Sigmoid colon (tissue), 7 donors: ENCODE measurements around the gene PRXL2A. TPM values are rescaled to one million over a fixed set of nuclear protein-coding genes. Genes with fewer than 3 reads are reported as not detected.

ENCODE experiments used
- DNase-seq: peaks from one replicate; pipeline ENCODE4 v3.0.0-alpha.2; 2019
- H3K27ac ChIP-seq, 4 donors: fragments of 200-600 bp; sonication (generic); one replicate each; pipeline ENCODE4 v1.5.1; 2016 to 2019; ENCODE audit warnings: mild to moderate bottlenecking in 1 of 4
- H3K27me3 ChIP-seq, 3 donors: fragments of 200-600 bp; sonication (generic); one replicate each; pipeline ENCODE4 v1.5.1; 2019; ENCODE audit warnings: mild to moderate bottlenecking in 1 of 3
- H3K36me3 ChIP-seq, 4 donors: fragments of 200-600 bp; sonication (generic); one replicate each; pipeline ENCODE4 v1.5.1; 2016 to 2019
- H3K4me1 ChIP-seq, 4 donors: fragments of 200-600 bp; sonication (generic); one replicate each; pipeline ENCODE4 v1.5.1; 2017 to 2019
- H3K4me3 ChIP-seq, 4 donors: fragments of 200-600 bp; sonication (generic); one replicate each; pipeline ENCODE4 v1.5.1; 2017 to 2019; ENCODE audit warnings: mild to moderate bottlenecking in 2 of 4, moderate library complexity in 1 of 4
- H3K9me3 ChIP-seq, 4 donors: fragments of 200-600 bp in 3 of 4; sonication (generic) in 3 of 4; one replicate each; pipeline versions ENCODE4 v1.5.1 to v1.6.1; 2013 to 2019
- EP300 ChIP-seq, 4 donors: sonication (generic); formaldehyde crosslinking; IDR thresholded peaks; one replicate each; pipeline ENCODE4 v1.6.1; 2017; ENCODE audit warnings: antibody characterized with exemption in 4 of 4
- POLR2A ChIP-seq, 2 donors: fragments of 450-650 bp; IDR thresholded peaks; one replicate each; pipeline ENCODE4 v1.6.1; 2016; ENCODE audit warnings: antibody characterized with exemption in 2 of 2, mild to moderate bottlenecking in 2 of 2, moderate library complexity in 2 of 2
- POLR2AphosphoS5 ChIP-seq, 4 donors: sonication (generic); formaldehyde crosslinking; IDR thresholded peaks; one replicate each; pipeline ENCODE4 v1.6.1; 2017; ENCODE audit warnings: antibody characterized with exemption in 4 of 4
- WGBS, 2 donors: extraction: QIAGEN DNeasy Blood & Tissue Kit; methylation state at CpG; one replicate each; pipeline ENCODE4 v1.1.7; 2013; 5-methylcytosine and 5-hydroxymethylcytosine counted together
- intact Hi-C: fragments of 100-400 bp; cut with DNase I; formaldehyde crosslinking; loops from one replicate; pipeline ENCODE4 v1.15.1; 2023
- polyA plus RNA-seq, 3 donors: library from polyadenylated mRNA; stranded (reverse); fragments of 200-250 nt; gene quantifications; one replicate each; pipeline ENCODE4 v1.2.3, GENCODE V29; 2013
- total RNA-seq, 4 donors: library from RNA; depleted of rRNA; stranded (reverse); fragments of >200 nt; gene quantifications; one replicate each; pipeline ENCODE4 v1.1.0, GENCODE V29; 2016
- TF ChIP-seq, protein P1 (sequence below), 4 experiments: fragments of 450-650 bp in 3 of 4; fragments of 200-600 bp in 1 of 4; IDR thresholded peaks; one replicate each; pipeline ENCODE4 v1.5.1; 2016 to 2019; ENCODE audit warnings: antibody characterized with exemption in 4 of 4, mild to moderate bottlenecking in 3 of 4, moderate library complexity in 2 of 4
- donor health status: healthy with polysubstance abuse.
- donor health status: Bipolar disorder and iron deficiency.
- donor health status: healthy.

Gene PRXL2A
- total and polyA plus RNA-seq, 7 donors: 33.3 to 63.5 (median 48.7) TPM

DNA sequence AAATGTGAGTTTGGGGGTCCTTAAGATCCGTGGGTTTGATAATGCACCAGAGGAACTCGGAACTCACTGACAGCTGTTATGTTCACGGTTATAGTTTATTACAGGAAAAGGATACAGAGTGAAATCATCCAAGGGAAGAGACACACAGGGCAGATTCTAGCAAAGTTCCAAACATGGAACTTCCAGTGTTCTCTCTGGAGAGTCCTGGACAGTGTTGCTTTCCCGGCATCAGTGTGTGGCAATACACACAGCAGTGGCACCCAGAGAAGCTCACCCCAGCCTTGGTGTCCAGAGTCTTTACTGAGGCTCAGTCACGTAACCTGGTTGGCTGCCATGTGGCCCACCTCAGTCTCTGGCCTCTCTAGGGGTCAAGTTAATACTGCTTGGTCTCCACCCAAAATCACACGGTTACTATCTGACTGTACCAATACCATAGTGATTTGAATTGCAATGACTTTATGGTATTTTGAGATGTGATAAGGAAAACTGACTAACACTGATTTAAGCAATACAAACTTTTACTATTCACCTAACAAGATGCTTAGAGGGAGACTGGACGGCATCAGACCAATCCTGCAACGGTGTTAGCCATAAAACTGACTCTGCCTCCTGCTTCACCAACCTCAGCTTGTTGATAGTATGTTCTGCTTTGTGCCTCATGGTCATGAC lies 8.1 kb upstream of the PRXL2A start:
- H3K36me3 ChIP-seq: no peaks in the 10 kb centered on the region
- DNase-seq: no peak
- H3K4me1 ChIP-seq: no peaks in the 10 kb centered on the region
- WGBS, 2 donors: 53 to 72% methylated on average over 8 of the region's 8 CpGs
- H3K9me3 ChIP-seq: no peaks in the 10 kb centered on the region
- H3K4me3 ChIP-seq: no peak overlapping the region
- no peak overlapping the region for H3K27ac ChIP-seq
- TF ChIP-seq POLR2AphosphoS5 (IDR thresholded peaks at IDR 0.05) (no peak), EP300 (IDR thresholded peaks at IDR 0.05) (no peak), POLR2A (IDR thresholded peaks at IDR 0.05) (no peak)
- TF ChIP-seq, protein P1, sequence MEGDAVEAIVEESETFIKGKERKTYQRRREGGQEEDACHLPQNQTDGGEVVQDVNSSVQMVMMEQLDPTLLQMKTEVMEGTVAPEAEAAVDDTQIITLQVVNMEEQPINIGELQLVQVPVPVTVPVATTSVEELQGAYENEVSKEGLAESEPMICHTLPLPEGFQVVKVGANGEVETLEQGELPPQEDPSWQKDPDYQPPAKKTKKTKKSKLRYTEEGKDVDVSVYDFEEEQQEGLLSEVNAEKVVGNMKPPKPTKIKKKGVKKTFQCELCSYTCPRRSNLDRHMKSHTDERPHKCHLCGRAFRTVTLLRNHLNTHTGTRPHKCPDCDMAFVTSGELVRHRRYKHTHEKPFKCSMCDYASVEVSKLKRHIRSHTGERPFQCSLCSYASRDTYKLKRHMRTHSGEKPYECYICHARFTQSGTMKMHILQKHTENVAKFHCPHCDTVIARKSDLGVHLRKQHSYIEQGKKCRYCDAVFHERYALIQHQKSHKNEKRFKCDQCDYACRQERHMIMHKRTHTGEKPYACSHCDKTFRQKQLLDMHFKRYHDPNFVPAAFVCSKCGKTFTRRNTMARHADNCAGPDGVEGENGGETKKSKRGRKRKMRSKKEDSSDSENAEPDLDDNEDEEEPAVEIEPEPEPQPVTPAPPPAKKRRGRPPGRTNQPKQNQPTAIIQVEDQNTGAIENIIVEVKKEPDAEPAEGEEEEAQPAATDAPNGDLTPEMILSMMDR (IDR thresholded peaks at IDR 0.05): no peak
- no peaks in the 10 kb centered on the region for H3K27me3 ChIP-seq
- intact Hi-C loops: no loop called here

DNA sequence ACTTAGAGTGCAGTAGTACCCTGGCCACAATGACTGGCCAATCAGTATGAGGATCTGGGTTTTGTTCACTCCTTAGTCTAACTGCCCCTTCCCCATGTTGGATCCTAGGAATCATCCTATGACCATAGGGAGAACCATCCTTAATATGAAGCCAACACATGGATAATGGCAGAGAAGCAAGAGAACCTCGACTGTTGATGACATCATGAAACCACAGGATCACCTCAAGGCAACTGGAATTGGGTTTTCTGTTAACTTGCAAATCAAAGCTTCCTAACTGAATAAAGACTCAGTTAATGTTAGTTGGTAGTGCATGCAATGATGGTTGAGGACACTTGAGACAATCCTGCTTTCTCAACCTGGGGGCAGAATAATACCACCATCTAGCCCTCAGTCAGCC lies 3.3 kb upstream of the PRXL2A start:
- intact Hi-C loops: no loop called here
- H3K27ac ChIP-seq: no peak overlapping the region
- no peaks in the 10 kb centered on the region for H3K27me3 ChIP-seq
- H3K4me1 ChIP-seq: peaks cover 0 to 21% (median 16%) of the 10 kb centered on the region in 4 donors
- no peak overlapping the region for H3K4me3 ChIP-seq
- TF ChIP-seq POLR2A (IDR thresholded peaks at IDR 0.05): no peak
- no peak for TF ChIP-seq POLR2AphosphoS5 (IDR thresholded peaks at IDR 0.05)
- TF ChIP-seq, protein P1 (IDR thresholded peaks at IDR 0.05): no peak
- TF ChIP-seq EP300 (IDR thresholded peaks at IDR 0.05): no peak
- WGBS, 2 donors: 82 to 84% methylated on average over 1 of the region's 1 CpG
- no peaks in the 10 kb centered on the region for H3K9me3 ChIP-seq
- H3K36me3 ChIP-seq: no peaks in the 10 kb centered on the region
- no peak for DNase-seq

DNA sequence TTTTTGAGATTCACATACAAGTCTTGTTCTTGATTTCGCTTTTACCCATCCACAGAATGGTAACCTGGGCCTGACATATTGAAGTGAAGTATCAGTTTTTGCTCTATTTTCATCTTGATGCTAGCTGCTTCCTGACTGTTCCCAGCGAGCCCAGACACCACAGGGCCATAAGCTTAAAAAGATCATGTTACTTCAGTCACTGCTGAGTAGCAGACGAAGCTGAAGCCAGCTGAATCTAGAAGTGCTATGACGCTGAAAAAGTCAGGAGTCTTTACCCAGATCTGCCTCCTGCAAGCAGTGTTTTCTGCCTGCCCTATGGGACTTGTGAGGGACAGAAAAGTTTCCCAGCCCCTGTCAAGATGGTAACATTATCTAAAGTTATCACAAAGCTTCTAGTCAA lies 2.7 kb upstream of the PRXL2A start:
- TF ChIP-seq POLR2A (IDR thresholded peaks at IDR 0.05) (no peak), POLR2AphosphoS5 (IDR thresholded peaks at IDR 0.05) (no peak), EP300 (IDR thresholded peaks at IDR 0.05) (no peak)
- TF ChIP-seq, protein P1 (IDR thresholded peaks at IDR 0.05): no peak
- H3K27ac ChIP-seq: no peak overlapping the region
- no peak overlapping the region for H3K4me3 ChIP-seq
- H3K36me3 ChIP-seq: no peaks in the 10 kb centered on the region
- H3K4me1 ChIP-seq: peaks cover 0 to 27% (median 22%) of the 10 kb centered on the region in 4 donors
- H3K9me3 ChIP-seq: no peaks in the 10 kb centered on the region
- intact Hi-C loops: no loop called here
- WGBS, 2 donors: 74 to 88% methylated on average over 4 of the region's 4 CpGs
- no peak for DNase-seq
- no peaks in the 10 kb centered on the region for H3K27me3 ChIP-seq

DNA sequence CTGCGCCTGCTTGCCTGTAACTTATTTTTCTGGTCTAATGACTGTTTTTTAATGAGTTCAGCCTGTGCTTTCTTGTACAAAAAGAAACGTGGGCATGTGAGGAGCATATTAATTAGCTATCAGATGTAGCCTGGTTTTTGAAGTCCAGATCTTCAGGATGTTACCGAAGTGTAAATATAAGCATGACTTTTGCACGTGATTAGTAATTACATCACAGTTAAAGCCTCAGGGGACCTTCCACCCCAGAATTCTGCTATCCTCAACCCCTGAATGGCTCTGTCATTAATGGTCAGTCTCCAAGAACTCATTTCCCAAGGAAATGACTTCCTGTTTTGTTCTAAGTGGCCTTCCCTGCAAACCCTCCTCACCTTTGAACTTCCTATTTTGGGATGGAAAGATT lies 2.1 kb upstream of the PRXL2A start:
- no peaks in the 10 kb centered on the region for H3K9me3 ChIP-seq
- intact Hi-C loops: no loop called here
- H3K27me3 ChIP-seq: no peaks in the 10 kb centered on the region
- no peak for DNase-seq
- 74 to 81% methylated on average over 4 of the region's 4 CpGs for WGBS, 2 donors
- no peak overlapping the region for H3K27ac ChIP-seq
- peaks cover 0 to 33% (median 27%) of the 10 kb centered on the region in 4 donors for H3K4me1 ChIP-seq
- no peaks in the 10 kb centered on the region for H3K36me3 ChIP-seq
- H3K4me3 ChIP-seq: no peak overlapping the region
- TF ChIP-seq, protein P1 (IDR thresholded peaks at IDR 0.05): no peak
- TF ChIP-seq POLR2A (IDR thresholded peaks at IDR 0.05) (no peak), EP300 (IDR thresholded peaks at IDR 0.05) (no peak), POLR2AphosphoS5 (IDR thresholded peaks at IDR 0.05) (no peak)

DNA sequence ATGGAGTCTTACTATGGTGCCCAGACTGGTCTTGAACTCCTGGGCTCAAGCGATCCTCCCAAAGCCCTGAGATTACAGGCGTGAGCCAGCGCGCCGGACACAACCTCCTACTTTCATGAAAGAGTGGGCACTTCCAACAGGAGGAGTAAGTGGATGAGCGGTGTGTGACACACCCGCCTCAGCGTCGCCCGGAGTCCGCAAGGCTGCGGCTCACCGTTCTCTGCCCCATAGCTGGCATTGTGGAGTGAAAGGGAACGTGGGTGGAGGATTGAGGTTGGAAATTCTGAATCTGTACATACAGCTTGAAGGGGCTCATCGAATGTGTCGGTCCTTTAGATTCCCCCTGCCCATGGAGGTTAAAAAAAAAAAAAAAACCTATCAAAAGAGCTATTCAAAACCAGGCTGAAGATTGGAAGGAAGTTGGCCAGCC lies 524 bp upstream of the PRXL2A start:
- Histone ChIP-seq H3K4me3 (peak overlapping the region; percentile 72 to 78 (median 75)), H3K9me3 (no peaks in the 10 kb centered on the region), H3K36me3 (no peaks in the 10 kb centered on the region), H3K27me3 (no peaks in the 10 kb centered on the region), H3K4me1 (peaks cover 0 to 48% (median 44%) of the 10 kb centered on the region in 4 donors), H3K27ac (peak overlapping the region; percentile 65 to 87 (median 86))
- no peak for DNase-seq
- intact Hi-C loops: no loop called here
- TF ChIP-seq POLR2A (IDR thresholded peaks at IDR 0.05) (no peak), POLR2AphosphoS5 (IDR thresholded peaks at IDR 0.05) (no peak), EP300 (IDR thresholded peaks at IDR 0.05) (no peak)
- TF ChIP-seq, protein P1 (IDR thresholded peaks at IDR 0.05): no peak
- WGBS, 2 donors: 4 to 9% methylated on average over 16 of the region's 16 CpGs
